Muscle of leg (tissue), 11 donors: ENCODE results near the gene GMDS. TPM values are rescaled to one million over a fixed set of nuclear protein-coding genes. Genes with fewer than 3 reads are reported as not detected.

Experiments used
- DNase-seq: peaks from one replicate; pipeline ENCODE4 v3.0.0; 2013
- H3K27ac ChIP-seq: one replicate; pipeline ENCODE4 v1.5.1; 2013; ENCODE audit warnings: mild to moderate bottlenecking, low read length, control low read depth
- H3K27me3 ChIP-seq: one replicate; pipeline ENCODE4 v1.6.1; 2013; ENCODE audit warnings: low read length; ENCODE audit not compliant: control insufficient read depth, insufficient read depth
- H3K36me3 ChIP-seq: one replicate; pipeline ENCODE4 v1.6.1; 2013; ENCODE audit warnings: low read length; ENCODE audit not compliant: control insufficient read depth, insufficient read depth
- H3K4me1 ChIP-seq: one replicate; pipeline ENCODE4 v1.6.1; 2013; ENCODE audit warnings: low read length; ENCODE audit not compliant: control insufficient read depth, insufficient read depth
- H3K4me3 ChIP-seq: one replicate; pipeline ENCODE4 v1.5.1; 2013; ENCODE audit warnings: low read length, control low read depth
- H3K9me3 ChIP-seq: replicated peaks from 2 replicates; pipeline ENCODE4 v1.6.1; 2013; ENCODE audit warnings: low read depth, low read length; ENCODE audit not compliant: control insufficient read depth
- WGBS: methylation state at CpG from one replicate; pipeline ENCODE4 v1.1.5; 2013; ENCODE audit warnings: missing lambda C conversion rate; ENCODE audit not compliant: insufficient coverage; 5-methylcytosine and 5-hydroxymethylcytosine counted together
- polyA plus RNA-seq, 8 donors: library from polyadenylated mRNA; unstranded; fragments of 120-200 nt; gene quantifications; one replicate each; pipeline versions ENCODE4 v1.2.1 to v1.2.3, GENCODE V29; 2013; ENCODE audit warnings: inconsistent platforms in 1 of 8, low replicate concordance in 1 of 8; ENCODE audit not compliant: insufficient read length in 8 of 8, insufficient read depth in 1 of 8
- total RNA-seq: library from RNA; stranded (reverse); fragments of 120-200 nt; gene quantifications from one replicate; pipeline ENCODE4 v1.2.4, GENCODE V29; 2013

GMDS gene
- total and polyA plus RNA-seq, 9 donors, result 3.9 to 17.0 (median 11.9) TPM

DNA sequence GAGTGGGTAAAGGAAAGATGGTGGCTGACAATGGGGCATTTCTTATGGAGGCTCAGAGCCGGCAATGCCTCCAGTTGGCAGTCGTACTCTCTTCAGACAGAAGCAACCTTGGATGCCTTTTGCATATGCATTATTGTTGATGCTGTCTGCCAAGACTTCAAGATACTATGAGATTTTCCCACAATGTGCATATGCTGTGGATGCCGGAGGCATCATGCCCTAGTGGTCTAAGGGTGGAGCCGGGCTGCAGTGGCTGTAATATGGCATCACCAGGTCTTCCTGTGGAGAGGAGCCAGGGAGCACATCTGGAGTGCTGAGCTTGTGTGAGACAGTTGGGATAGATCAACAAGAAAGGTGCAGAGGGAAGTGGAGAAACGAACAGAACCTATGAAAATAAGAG, 530.8 kb downstream of the GMDS start:
- WGBS, result 80% methylated on average over 5 of the region's 5 CpGs
- no peak overlapping the region for H3K27ac ChIP-seq

DNA sequence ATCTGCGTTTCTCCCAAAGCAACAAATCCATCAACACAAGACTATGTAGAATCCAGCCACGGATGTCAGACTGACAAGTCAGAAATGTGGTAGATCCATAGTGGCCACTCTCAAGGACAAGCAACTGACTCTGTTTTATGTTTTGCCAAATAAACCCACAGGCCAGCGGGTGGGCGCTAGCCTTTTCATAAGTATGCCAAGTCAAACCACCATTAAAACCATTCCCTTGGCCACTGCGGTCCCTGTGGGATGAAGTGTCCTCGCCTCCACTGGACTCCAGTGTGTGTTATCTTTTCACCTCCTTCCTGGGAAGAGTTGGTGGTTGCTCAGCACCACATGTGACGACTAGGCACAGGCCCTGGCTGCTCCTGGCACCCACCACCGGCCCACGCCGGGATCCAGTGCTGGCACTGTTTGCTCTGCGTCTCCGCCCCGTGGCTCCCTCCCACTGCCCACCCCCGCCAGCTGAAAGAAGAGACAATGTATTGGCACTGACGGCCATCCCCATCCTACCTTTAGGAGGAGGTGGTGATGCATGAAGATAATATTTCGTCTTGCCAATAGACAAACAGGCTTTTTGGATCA, 532.3 kb downstream of the GMDS start:
- H3K4me1 ChIP-seq, result no peaks in the 10 kb centered on the region
- H3K27ac ChIP-seq, result no peak overlapping the region
- H3K9me3 ChIP-seq, result no peaks in the 10 kb centered on the region
- no peak for DNase-seq
- H3K27me3 ChIP-seq, result no peaks in the 10 kb centered on the region
- 95% methylated on average over 6 of the region's 16 CpGs for WGBS
- no peaks in the 10 kb centered on the region for H3K36me3 ChIP-seq
- H3K4me3 ChIP-seq, result no peak overlapping the region

More for the DNA sequence above, 530.8 kb downstream of the GMDS start:
- H3K4me1 ChIP-seq, result no peaks in the 10 kb centered on the region
- no peak overlapping the region for H3K4me3 ChIP-seq
- H3K9me3 ChIP-seq, result no peaks in the 10 kb centered on the region
- no peak for DNase-seq
- no peaks in the 10 kb centered on the region for H3K36me3 ChIP-seq
- no peaks in the 10 kb centered on the region for H3K27me3 ChIP-seq

DNA sequence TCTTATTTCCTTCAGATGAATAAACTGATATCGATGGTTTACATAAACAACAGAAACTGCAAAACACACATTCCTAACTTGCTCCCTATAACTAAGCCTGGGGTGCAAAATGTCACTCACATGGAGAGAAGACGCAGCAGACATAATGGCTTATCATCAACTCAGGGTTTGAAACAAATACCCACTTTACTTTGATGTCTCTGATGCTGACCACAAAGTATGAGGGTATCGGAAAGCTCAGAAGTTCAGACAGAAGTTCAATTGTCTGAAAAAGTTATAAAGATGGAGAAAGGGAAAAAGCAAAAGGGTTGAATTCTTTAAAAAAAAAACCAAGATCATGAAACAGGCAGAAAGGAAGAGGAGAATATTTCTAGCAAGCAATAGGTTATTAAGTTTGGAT, 533.0 kb downstream of the GMDS start:
- WGBS, result 100% methylated on average over 1 of the region's 3 CpGs
- Histone ChIP-seq H3K27me3 (no peaks in the 10 kb centered on the region), H3K9me3 (no peaks in the 10 kb centered on the region), H3K36me3 (no peaks in the 10 kb centered on the region), H3K4me3 (no peak overlapping the region), H3K4me1 (no peaks in the 10 kb centered on the region), H3K27ac (no peak overlapping the region)
- no peak for DNase-seq

DNA sequence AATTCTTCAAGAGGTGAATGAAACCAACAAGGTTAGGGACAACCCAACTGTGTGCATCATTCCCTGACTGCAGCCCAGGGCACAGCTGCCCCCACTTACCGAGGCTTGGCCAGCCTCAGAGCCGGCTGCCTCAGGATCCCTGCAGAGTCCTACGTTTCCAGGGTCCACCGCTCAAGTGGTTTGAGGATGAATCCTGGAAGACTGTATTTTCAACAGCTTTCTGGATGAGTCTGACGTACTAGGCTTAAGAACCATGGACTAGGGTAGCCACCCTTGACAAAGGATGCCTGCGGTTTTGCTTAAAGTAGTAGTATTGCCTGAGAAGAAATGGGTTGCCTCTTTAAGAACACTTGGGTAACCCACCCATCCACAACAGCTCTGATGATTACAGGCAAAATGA, 534.3 kb downstream of the GMDS start:
- Histone ChIP-seq H3K27me3 (no peaks in the 10 kb centered on the region), H3K36me3 (no peaks in the 10 kb centered on the region), H3K9me3 (no peaks in the 10 kb centered on the region), H3K27ac (no peak overlapping the region), H3K4me1 (no peaks in the 10 kb centered on the region), H3K4me3 (no peak overlapping the region)
- DNase-seq, result no peak
- WGBS, result 90% methylated on average over 5 of the region's 6 CpGs

DNA sequence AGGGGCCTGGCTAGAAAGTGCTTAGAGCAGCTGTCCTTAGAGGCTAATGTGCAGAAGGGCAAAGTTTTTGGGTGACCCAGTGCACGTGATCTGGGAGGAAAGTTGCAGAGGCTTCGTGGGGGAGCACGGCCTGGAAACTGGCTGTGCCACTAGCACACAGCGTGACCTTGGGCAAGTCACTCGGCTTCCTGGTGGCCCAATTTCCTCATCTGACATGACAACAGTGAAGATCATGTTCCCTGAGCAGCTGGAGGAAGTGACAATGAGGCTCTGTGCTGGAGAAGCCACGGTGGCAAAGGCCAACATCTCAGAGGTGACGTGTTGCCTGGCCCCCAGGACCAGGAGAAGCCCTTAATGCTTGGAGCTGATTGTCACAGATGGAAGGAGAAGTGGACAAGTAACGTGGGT, 536.2 kb downstream of the GMDS start:
- H3K4me1 ChIP-seq, result no peaks in the 10 kb centered on the region
- no peak for DNase-seq
- no peaks in the 10 kb centered on the region for H3K27me3 ChIP-seq
- 85% methylated on average over 7 of the region's 8 CpGs for WGBS
- H3K27ac ChIP-seq, result no peak overlapping the region
- no peaks in the 10 kb centered on the region for H3K9me3 ChIP-seq
- no peak overlapping the region for H3K4me3 ChIP-seq
- H3K36me3 ChIP-seq, result no peaks in the 10 kb centered on the region

DNA sequence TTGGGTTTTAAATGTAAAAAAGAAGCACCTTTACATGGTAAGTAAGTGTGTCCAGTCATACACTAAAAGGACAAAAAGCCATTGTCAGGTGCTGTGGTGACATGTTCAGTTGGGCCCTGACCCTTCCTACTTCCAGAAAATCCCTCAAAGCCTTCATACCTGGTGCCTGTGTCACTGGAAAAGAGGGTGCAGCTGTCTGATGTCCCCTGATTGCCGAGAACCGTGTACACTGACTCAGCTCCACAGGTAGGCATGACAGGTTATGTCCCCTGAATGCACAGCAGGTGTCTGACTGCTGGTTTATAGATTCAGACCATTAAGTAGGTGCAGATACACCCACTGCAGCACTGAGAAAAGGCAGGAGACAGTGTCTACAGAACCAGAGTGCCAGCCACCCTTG, 536.6 kb downstream of the GMDS start:
- no peaks in the 10 kb centered on the region for H3K9me3 ChIP-seq
- 77% methylated on average over 2 of the region's 2 CpGs for WGBS
- no peak for DNase-seq
- no peak overlapping the region for H3K4me3 ChIP-seq
- no peaks in the 10 kb centered on the region for H3K36me3 ChIP-seq
- no peak overlapping the region for H3K27ac ChIP-seq
- no peaks in the 10 kb centered on the region for H3K27me3 ChIP-seq
- H3K4me1 ChIP-seq, result no peaks in the 10 kb centered on the region

DNA sequence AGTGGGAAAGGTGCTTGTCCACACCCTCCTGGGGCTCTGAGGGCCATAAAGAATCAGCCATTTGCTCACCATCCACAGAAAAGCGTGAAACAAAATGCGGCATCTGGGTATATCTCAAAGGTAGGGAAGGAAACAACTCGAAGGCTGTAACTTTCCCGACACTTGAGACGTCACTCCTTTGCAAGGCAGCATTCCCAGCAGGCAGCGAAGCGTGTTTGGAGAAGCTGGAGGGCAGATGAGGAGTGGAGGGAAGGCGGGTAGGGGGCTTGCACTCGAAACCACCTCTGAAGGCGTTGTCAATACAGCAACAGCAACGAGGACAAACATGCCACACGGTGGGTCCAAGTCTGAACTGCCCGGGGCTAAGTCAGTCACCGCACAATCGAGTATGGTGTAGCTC, 537.3 kb downstream of the GMDS start:
- no peaks in the 10 kb centered on the region for H3K27me3 ChIP-seq
- H3K4me3 ChIP-seq, result no peak overlapping the region
- no peaks in the 10 kb centered on the region for H3K4me1 ChIP-seq
- H3K27ac ChIP-seq, result no peak overlapping the region
- DNase-seq, result no peak
- H3K36me3 ChIP-seq, result no peaks in the 10 kb centered on the region
- H3K9me3 ChIP-seq, result no peaks in the 10 kb centered on the region
- 63% methylated on average over 13 of the region's 15 CpGs for WGBS

DNA sequence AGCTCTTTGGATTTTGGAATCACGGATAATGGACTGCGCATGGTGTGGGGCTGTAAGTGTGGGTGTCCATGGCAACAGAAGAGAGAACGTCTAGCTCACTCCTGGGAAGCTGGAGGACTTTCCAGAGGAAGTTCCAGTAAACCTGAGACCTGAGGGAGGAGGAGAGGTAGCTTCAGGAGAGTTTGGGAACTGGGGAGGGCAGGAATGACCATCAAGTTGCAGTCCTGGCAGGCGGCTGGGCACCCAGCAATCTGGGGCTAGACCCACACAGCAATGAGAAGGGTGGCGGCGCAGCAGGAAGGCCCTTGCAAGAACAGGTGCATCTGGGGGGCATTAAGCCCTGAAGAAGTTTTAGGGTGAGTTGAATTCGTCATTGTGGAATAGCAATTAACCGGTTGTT, 539.8 kb downstream of the GMDS start:
- H3K36me3 ChIP-seq, result no peaks in the 10 kb centered on the region
- WGBS, result 90% methylated on average over 8 of the region's 8 CpGs
- no peak overlapping the region for H3K27ac ChIP-seq
- H3K9me3 ChIP-seq, result no peaks in the 10 kb centered on the region
- H3K4me1 ChIP-seq, result peaks cover 17% of the 10 kb centered on the region
- no peak for DNase-seq
- H3K4me3 ChIP-seq, result no peak overlapping the region
- peaks cover 2% of the 10 kb centered on the region for H3K27me3 ChIP-seq

DNA sequence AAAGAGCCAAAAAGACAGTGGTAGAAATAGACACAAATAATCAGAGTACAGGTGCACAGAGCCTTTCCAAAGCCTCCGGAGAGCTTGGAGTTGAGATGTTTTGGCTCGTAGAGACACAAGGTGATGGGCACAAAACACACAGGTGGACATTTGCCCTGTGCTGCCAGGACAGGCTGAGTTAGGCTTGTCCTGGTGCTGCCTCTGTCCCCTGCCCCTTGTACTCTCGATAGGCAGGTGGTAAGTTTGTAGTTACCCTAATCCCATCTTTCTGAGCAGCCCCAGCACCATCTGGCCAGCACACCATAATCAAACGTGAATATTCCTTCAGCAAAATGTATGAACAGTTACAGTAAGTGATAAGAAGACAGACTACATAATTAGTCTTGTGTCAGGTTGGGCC, 540.2 kb downstream of the GMDS start:
- Histone ChIP-seq H3K4me1 (peaks cover 21% of the 10 kb centered on the region), H3K36me3 (no peaks in the 10 kb centered on the region), H3K27ac (no peak overlapping the region), H3K4me3 (no peak overlapping the region), H3K9me3 (no peaks in the 10 kb centered on the region), H3K27me3 (peaks cover 2% of the 10 kb centered on the region)
- 100% methylated on average over 2 of the region's 4 CpGs for WGBS
- no peak for DNase-seq

DNA sequence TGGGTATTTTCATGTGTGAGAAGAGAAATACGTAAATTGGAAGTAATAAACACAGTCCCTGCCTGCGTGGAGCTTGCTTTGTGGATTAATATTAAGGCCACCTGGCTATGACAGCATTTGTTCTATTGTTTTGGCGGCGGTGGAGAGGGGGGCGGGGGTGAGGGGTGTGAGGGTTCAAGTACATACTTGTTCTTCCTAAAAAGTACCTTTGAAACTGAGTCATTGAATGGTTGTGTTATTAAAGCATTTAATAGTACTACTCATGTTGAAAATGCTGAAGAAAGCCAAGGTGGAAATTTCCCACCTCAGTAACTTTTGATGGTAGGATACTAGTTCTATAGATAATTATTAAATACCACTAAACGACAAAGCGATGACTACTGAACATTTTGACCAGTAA, 540.7 kb downstream of the GMDS start:
- H3K4me3 ChIP-seq, result no peak overlapping the region
- H3K27ac ChIP-seq, result no peak overlapping the region
- peaks cover 2% of the 10 kb centered on the region for H3K27me3 ChIP-seq
- 46% methylated on average over 4 of the region's 7 CpGs for WGBS
- H3K4me1 ChIP-seq, result peaks cover 21% of the 10 kb centered on the region
- H3K36me3 ChIP-seq, result no peaks in the 10 kb centered on the region
- no peak for DNase-seq
- H3K9me3 ChIP-seq, result no peaks in the 10 kb centered on the region

DNA sequence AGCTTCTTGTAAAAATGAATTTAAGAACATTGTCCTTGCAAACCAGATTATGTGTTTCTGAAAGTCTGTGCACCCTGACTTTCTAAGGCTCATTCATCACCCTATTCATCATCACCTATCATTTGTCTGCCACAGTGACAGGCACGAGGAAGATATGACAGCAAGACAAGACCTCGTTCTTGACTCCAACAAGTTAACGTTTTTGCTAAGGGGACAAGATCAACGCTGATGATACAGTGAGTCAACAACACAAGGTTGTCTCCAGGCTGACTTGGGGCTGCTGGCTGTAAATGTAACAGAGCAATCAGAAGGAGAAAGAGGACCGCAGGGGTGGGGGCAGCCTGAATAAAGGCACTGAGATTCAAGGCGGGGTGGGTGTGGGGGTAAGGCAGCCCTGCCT, 541.5 kb downstream of the GMDS start:
- Histone ChIP-seq H3K27ac (no peak overlapping the region), H3K9me3 (no peaks in the 10 kb centered on the region)
- 72% methylated on average over 6 of the region's 6 CpGs for WGBS

More for the DNA sequence above, 541.5 kb downstream of the GMDS start:
- no peaks in the 10 kb centered on the region for H3K36me3 ChIP-seq
- peaks cover 21% of the 10 kb centered on the region for H3K4me1 ChIP-seq
- no peak for DNase-seq
- no peak overlapping the region for H3K4me3 ChIP-seq
- H3K27me3 ChIP-seq, result peaks cover 2% of the 10 kb centered on the region
